ENCODE data around the gene KCNJ2. TPM values are rescaled to one million over a fixed set of nuclear protein-coding genes. Genes with fewer than 3 reads are reported as not detected.

KCNJ2 gene
- total RNA-seq = not detected

DNA sequence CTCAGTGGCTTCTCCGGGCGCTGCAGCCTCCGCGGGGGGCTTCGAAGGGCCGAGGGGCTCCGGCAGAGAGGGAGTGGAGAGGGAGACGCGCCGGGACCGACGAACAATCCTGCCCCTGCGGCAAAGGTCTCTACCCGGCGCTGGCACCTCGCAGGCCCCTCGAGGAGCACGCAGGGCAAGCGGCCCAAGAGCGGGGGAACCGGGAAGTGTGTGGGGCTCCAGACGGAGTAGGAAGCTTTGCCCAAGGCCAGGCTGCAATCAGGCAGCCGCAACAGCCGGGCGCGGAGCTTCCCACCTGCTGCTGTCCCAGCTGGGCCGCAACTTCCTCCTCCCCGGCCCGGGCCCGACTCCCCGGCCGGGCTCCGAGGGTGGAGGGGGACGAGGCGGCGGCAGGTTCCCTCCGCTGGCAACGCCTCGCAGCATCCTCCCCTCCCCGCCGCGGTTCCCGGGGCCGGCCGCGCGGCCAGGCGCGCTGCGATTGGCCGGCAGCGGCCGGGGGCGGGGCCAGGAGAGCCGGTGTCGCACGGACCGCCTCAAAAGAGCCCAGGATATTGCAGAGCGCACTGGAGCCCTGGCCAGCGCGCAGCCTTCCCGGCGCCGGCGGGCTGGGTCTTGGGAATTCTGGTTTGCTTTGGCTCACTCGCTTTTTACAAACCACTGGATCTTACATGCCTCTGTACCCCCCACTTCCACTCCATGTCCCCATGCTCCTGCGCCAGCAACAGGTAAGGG is at the start of gene KCNJ2:
TSS of gene KCNJ2 (plus strand) at position 556 of the 732 bp plus-strand sequence. CDS start 5,508 bp downstream, outside the sequence.
- H3K27me3 Mint-ChIP-seq = peaks cover 65% of the 10 kb centered on the region
- peaks cover 14% of the 10 kb centered on the region for H3K4me1 Mint-ChIP-seq
- H3K36me3 Mint-ChIP-seq (ENCODE audit: low read depth) = no peaks in the 10 kb centered on the region
- intact Hi-C loops (cut with DNase I, micrococcal nuclease) = loop anchor here in 1 of 2 experiments (2.0 to 10.0 kb wide), 2 partner anchors 456 to 600 kb away; no protein-coding TSS in a partner anchor
- no peaks in the 10 kb centered on the region for H3K9me3 Mint-ChIP-seq (ENCODE audit: low read depth)
- ATAC-seq = peak; percentile 95
- DNase-seq = peak; percentile 79
- ChIA-PET POLR2A (no interaction called here), CTCF (no interaction called here)
- peak within 1 kb of the TSS; percentile 71 for H3K4me3 Mint-ChIP-seq
- H3K27ac Mint-ChIP-seq = peak within 1 kb of the TSS; percentile 32

DNA sequence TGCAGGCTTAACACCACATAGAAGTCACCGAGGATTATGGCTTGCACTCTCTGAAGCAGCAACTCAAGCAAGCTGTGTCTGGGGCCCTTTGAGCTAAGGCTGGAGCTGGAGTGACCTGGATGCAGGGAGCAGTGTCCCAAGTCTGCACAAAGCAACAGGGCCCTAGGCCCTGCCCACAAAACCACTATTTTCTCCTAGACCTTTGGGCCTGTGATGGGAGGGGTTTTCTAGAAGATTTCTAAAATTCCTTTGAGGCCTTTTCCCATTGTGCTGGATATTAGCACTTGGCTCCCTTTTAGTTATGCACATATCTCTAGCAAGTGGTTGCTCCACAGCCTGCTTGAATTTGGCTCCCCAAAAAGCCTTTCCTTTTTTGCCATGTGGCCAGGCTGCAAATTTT is 49.8 kb upstream of the KCNJ2 start:
- DNase-seq (no peak), ATAC-seq (no peak)
- no peaks in the 10 kb centered on the region for H3K4me1 Mint-ChIP-seq
- intact Hi-C loops (cut with DNase I, micrococcal nuclease) = no loop called here
- CTCF ChIA-PET = no interaction called here
- no peaks in the 10 kb centered on the region for H3K9me3 Mint-ChIP-seq (ENCODE audit: low read depth)
- POLR2A ChIA-PET = no interaction called here
- no peak overlapping the region for H3K27ac Mint-ChIP-seq
- no peaks in the 10 kb centered on the region for H3K36me3 Mint-ChIP-seq (ENCODE audit: low read depth)
- peaks cover 2% of the 10 kb centered on the region for H3K27me3 Mint-ChIP-seq
- no peak overlapping the region for H3K4me3 Mint-ChIP-seq

DNA sequence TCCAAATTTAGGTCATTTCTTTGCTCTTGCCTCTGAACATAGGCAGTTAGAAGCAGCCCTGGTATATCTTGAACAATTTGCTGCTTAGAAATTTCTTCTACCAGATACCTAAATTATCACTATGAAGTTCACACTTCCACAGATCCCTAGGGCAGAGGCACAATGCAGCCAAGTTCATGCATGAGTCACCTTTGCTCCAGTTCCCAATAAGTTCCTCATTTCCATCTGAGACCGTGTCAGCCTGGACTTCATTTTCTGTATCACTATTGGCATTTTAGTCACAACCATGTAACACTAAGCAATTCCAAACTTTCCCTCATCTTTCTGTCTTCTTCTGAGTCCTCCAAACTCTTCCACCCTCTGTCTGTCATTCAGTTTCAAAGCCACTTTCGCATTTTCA is 49.3 kb upstream of the KCNJ2 start:
- ChIA-PET POLR2A (no interaction called here), CTCF (no interaction called here)
- Mint-ChIP-seq H3K4me1 (no peaks in the 10 kb centered on the region), H3K27me3 (peaks cover 2% of the 10 kb centered on the region), H3K9me3 (ENCODE audit: low read depth) (no peaks in the 10 kb centered on the region), H3K4me3 (no peak overlapping the region), H3K27ac (no peak overlapping the region), H3K36me3 (ENCODE audit: low read depth) (no peaks in the 10 kb centered on the region)
- ATAC-seq (no peak), DNase-seq (no peak)
- intact Hi-C loops (cut with DNase I, micrococcal nuclease) = no loop called here

- H3K27me3 Mint-ChIP-seq = peaks cover 2% of the 10 kb centered on the region
- H3K27ac Mint-ChIP-seq = no peak overlapping the region
- H3K4me3 Mint-ChIP-seq = no peak overlapping the region
- H3K9me3 Mint-ChIP-seq (ENCODE audit: low read depth) = no peaks in the 10 kb centered on the region
- H3K4me1 Mint-ChIP-seq = no peaks in the 10 kb centered on the region
- POLR2A ChIA-PET = no interaction called here
- intact Hi-C loops (cut with DNase I, micrococcal nuclease) = no loop called here
- ATAC-seq = no peak
- no peaks in the 10 kb centered on the region for H3K36me3 Mint-ChIP-seq (ENCODE audit: low read depth)
- no peak for DNase-seq
- CTCF ChIA-PET = interaction anchor here (1.0 kb wide), 1 partner anchor 12 kb away, joined by 3 read pairs; no protein-coding TSS in a partner anchor
Observed at GRCh38 chr17:70120425-70120824, 48.9 kb upstream of the KCNJ2 start.

GRCh38 chr17:70121126-70121525 is 48.2 kb upstream of the KCNJ2 start:
- Mint-ChIP-seq H3K27ac (no peak overlapping the region), H3K9me3 (ENCODE audit: low read depth) (no peaks in the 10 kb centered on the region), H3K4me1 (no peaks in the 10 kb centered on the region), H3K4me3 (no peak overlapping the region), H3K27me3 (peaks cover 2% of the 10 kb centered on the region), H3K36me3 (ENCODE audit: low read depth) (no peaks in the 10 kb centered on the region)
- ChIA-PET POLR2A (no interaction called here), CTCF (interaction anchor here (0.8 to 1.0 kb wide), 2 partner anchors 11 to 51 kb away, joined by 3 to 4 read pairs; no protein-coding TSS in a partner anchor)
- no peak for ATAC-seq
- no peak for DNase-seq
- intact Hi-C loops (cut with DNase I, micrococcal nuclease) = no loop called here

DNA sequence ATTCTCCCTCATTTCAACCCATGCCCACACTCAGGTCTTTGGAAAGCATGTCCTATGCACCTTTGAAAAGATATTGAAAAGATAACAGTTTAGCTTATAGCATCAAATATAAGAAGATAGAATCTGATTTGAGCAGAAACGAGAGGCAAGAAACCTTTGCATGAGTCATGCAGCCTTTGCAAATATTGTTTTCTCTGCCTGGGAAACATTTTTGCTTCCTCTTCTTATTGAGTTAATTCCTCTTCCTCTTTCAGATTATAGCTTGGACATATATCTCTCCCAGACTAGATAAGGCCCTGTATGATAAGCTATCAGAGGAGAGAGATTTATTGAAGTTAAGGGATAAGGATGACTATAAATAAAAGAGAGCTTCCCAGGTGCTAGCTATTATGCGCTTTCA is 46.1 kb upstream of the KCNJ2 start:
- peaks cover 2% of the 10 kb centered on the region for H3K27me3 Mint-ChIP-seq
- no peak for DNase-seq
- H3K9me3 Mint-ChIP-seq (ENCODE audit: low read depth) = no peaks in the 10 kb centered on the region
- ATAC-seq = no peak
- no peaks in the 10 kb centered on the region for H3K36me3 Mint-ChIP-seq (ENCODE audit: low read depth)
- ChIA-PET POLR2A (no interaction called here), CTCF (no interaction called here)
- H3K4me3 Mint-ChIP-seq = no peak overlapping the region
- H3K4me1 Mint-ChIP-seq = no peaks in the 10 kb centered on the region
- H3K27ac Mint-ChIP-seq = no peak overlapping the region
- intact Hi-C loops (cut with DNase I, micrococcal nuclease) = no loop called here

DNA sequence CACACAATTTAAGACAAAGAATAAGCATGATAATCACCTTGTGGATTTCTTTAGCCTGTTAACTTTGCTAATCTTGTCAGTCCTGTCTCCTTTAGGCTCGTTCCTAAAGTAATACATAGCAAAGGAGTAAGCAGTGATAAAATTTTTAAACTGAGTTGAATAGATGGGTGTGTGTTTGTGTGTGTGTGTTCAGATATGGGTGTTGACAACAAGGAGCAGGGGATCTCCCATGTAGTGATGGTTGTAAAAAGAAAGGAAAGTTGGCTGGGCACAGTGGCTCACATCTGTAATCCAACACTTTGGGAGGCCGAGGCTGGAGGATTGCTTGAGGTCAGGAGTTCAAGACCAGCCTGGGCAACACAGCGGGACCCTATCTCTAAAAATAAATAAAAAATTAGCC is 44.6 kb upstream of the KCNJ2 start:
- POLR2A ChIA-PET = no interaction called here
- DNase-seq (no peak), ATAC-seq (no peak)
- no peaks in the 10 kb centered on the region for H3K4me1 Mint-ChIP-seq
- H3K27me3 Mint-ChIP-seq = peaks cover 5% of the 10 kb centered on the region
- no peaks in the 10 kb centered on the region for H3K9me3 Mint-ChIP-seq (ENCODE audit: low read depth)
- H3K27ac Mint-ChIP-seq = no peak overlapping the region
- H3K36me3 Mint-ChIP-seq (ENCODE audit: low read depth) = no peaks in the 10 kb centered on the region
- intact Hi-C loops (cut with DNase I, micrococcal nuclease) = no loop called here
- no peak overlapping the region for H3K4me3 Mint-ChIP-seq
- CTCF ChIA-PET = no interaction called here

DNA sequence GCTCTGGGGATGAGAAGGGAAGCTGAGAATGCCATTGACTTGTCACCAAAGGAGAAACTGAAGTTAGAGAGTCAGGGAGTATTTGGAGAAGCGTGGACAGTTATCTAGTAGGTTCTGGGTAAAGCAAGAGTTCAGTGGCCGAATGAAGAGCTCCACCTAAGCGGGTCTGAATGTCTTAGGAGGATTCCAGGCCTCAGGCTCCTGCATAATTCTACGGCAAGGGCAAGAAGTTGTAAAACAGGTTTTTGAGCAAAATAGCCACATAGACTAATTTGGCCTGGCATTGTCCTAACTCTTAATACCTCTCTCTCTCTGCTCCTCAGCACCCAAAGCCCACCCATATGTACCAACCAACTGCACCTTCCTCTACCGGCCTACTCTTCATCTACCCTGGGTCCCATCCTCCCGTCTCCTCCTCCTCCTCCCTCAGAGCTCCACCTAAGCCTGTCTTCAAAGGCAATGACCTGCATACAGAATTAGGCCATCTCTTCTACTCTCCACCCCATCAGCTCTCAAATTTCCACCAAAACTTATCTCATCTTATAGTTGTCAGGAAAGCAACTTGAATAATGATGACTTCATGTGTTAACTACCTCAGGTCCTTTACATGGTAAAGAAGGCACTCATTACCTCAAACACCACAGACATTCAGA is 42.0 kb upstream of the KCNJ2 start:
- H3K27ac Mint-ChIP-seq = no peak overlapping the region
- intact Hi-C loops (cut with DNase I, micrococcal nuclease) = no loop called here
- H3K4me1 Mint-ChIP-seq = no peaks in the 10 kb centered on the region
- no peak overlapping the region for H3K4me3 Mint-ChIP-seq
- H3K36me3 Mint-ChIP-seq (ENCODE audit: low read depth) = no peaks in the 10 kb centered on the region
- ChIA-PET POLR2A (no interaction called here), CTCF (interaction anchor here (0.5 to 0.8 kb wide), 3 partner anchors 188 to 332 kb away, joined by 3 read pairs; no protein-coding TSS in a partner anchor)
- H3K27me3 Mint-ChIP-seq = peaks cover 6% of the 10 kb centered on the region
- DNase-seq (no peak), ATAC-seq (no peak)
- H3K9me3 Mint-ChIP-seq (ENCODE audit: low read depth) = no peaks in the 10 kb centered on the region

GRCh38 chr17:70128727-70129238 is 40.5 kb upstream of the KCNJ2 start:
- H3K36me3 Mint-ChIP-seq (ENCODE audit: low read depth) = no peaks in the 10 kb centered on the region
- CTCF ChIA-PET = no interaction called here
- no peaks in the 10 kb centered on the region for H3K4me1 Mint-ChIP-seq
- ATAC-seq = no peak
- intact Hi-C loops (cut with DNase I, micrococcal nuclease) = no loop called here
- H3K27ac Mint-ChIP-seq = no peak overlapping the region
- POLR2A ChIA-PET = no interaction called here
- peaks cover 7% of the 10 kb centered on the region for H3K27me3 Mint-ChIP-seq
- H3K4me3 Mint-ChIP-seq = no peak overlapping the region
- DNase-seq = no peak
- H3K9me3 Mint-ChIP-seq (ENCODE audit: low read depth) = no peaks in the 10 kb centered on the region

- ATAC-seq = no peak
- Mint-ChIP-seq H3K36me3 (ENCODE audit: low read depth) (no peaks in the 10 kb centered on the region), H3K4me3 (no peak overlapping the region), H3K27ac (no peak overlapping the region), H3K9me3 (ENCODE audit: low read depth) (no peaks in the 10 kb centered on the region), H3K4me1 (no peaks in the 10 kb centered on the region), H3K27me3 (peaks cover 9% of the 10 kb centered on the region)
- POLR2A ChIA-PET = no interaction called here
- DNase-seq = no peak
- CTCF ChIA-PET = interaction anchor here (0.6 kb wide), 1 partner anchor 107 kb away, joined by 4 read pairs; no protein-coding TSS in a partner anchor
- intact Hi-C loops (cut with DNase I, micrococcal nuclease) = no loop called here
Observed at GRCh38 chr17:70130289-70130688, 39.0 kb upstream of the KCNJ2 start.

DNA sequence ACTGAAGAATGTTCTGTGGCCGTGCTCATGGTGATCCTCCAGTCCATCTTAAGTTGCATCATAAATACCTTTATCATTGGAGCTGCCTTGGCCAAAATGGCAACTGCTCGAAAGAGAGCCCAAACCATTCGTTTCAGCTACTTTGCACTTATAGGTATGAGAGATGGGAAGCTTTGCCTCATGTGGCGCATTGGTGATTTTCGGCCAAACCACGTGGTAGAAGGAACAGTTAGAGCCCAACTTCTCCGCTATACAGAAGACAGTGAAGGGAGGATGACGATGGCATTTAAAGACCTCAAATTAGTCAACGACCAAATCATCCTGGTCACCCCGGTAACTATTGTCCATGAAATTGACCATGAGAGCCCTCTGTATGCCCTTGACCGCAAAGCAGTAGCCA is 36.8 kb upstream of the KCNJ2 start:
- CTCF ChIA-PET = interaction anchor here (0.7 kb wide), 1 partner anchor 11 kb away, joined by 3 read pairs; no protein-coding TSS in a partner anchor
- ATAC-seq (no peak), DNase-seq (no peak)
- intact Hi-C loops (cut with DNase I, micrococcal nuclease) = no loop called here
- no peaks in the 10 kb centered on the region for H3K36me3 Mint-ChIP-seq (ENCODE audit: low read depth)
- H3K27ac Mint-ChIP-seq = no peak overlapping the region
- no peak overlapping the region for H3K4me3 Mint-ChIP-seq
- POLR2A ChIA-PET = no interaction called here
- H3K9me3 Mint-ChIP-seq (ENCODE audit: low read depth) = no peaks in the 10 kb centered on the region
- H3K27me3 Mint-ChIP-seq = peaks cover 11% of the 10 kb centered on the region
- H3K4me1 Mint-ChIP-seq = peaks cover 9% of the 10 kb centered on the region

GRCh38 chr17:70134042-70134441 is 35.3 kb upstream of the KCNJ2 start:
- H3K4me3 Mint-ChIP-seq = no peak overlapping the region
- ChIA-PET CTCF (no interaction called here), POLR2A (no interaction called here)
- H3K27me3 Mint-ChIP-seq = peaks cover 11% of the 10 kb centered on the region
- intact Hi-C loops (cut with DNase I, micrococcal nuclease) = no loop called here
- DNase-seq (no peak), ATAC-seq (no peak)
- no peaks in the 10 kb centered on the region for H3K9me3 Mint-ChIP-seq (ENCODE audit: low read depth)
- H3K27ac Mint-ChIP-seq = no peak overlapping the region
- peaks cover 21% of the 10 kb centered on the region for H3K4me1 Mint-ChIP-seq
- no peaks in the 10 kb centered on the region for H3K36me3 Mint-ChIP-seq (ENCODE audit: low read depth)

All from activated CD4-positive, alpha-beta T cell treated with anti-CD3 and anti-CD28 coated beads for 36 hours (primary cell).